Measurements from ENCODE around the gene ARFGAP1. TPM values are rescaled to one million over a fixed set of nuclear protein-coding genes. Genes with fewer than 3 reads are reported as not detected.

The ARFGAP1 gene
- total RNA-seq, 1 donor from 2014 or later = 81.6 TPM

DNA sequence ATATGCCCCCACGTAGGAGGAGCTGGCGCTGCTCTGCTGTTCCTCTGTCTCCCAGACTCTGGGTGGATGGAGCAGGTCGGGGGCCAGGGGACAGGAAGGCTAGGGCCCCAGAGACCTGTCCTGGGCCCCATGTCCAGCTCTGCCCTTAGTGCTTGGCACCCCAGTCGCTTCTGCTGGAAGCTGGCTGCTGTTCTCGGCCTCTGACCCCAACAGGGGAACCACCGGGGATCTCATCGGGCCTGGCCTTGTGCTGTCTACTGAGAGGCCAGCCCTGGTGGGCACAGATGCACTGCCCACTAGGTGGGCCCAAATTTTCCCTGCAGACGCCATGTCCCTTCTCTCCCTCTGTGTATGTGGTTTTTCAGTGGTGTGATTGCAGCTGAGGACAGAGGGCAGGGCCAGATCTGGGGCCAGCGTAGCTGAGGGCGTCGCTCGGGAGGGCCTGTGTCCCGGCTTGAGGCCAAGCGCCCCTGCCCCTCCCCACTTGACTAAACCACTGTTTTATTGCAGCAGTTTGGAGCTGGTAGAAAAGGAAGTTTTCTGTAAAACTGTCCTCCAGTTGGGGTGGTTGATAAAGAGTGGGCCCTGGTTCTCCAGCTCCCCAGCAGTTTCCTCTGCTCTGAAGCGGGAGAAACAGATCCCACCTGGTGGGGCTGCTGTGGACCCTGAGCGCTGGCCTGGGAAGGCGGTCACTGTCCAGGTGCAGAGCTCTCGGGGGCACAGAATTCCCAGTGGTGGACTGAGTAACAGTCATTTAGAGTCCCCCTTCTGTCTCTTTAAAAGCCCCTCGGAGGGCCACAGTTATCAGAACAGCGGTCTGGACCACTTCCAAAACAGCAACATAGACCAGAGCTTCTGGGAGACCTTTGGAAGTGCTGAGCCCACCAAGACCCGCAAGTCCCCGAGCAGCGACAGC is 14.4 kb downstream of the ARFGAP1 start:
- DNase-seq (ENCODE audit: low spot score) (no peak), ATAC-seq (no peak)
- intact Hi-C loops (cut with DNase I) = no loop called here

DNA sequence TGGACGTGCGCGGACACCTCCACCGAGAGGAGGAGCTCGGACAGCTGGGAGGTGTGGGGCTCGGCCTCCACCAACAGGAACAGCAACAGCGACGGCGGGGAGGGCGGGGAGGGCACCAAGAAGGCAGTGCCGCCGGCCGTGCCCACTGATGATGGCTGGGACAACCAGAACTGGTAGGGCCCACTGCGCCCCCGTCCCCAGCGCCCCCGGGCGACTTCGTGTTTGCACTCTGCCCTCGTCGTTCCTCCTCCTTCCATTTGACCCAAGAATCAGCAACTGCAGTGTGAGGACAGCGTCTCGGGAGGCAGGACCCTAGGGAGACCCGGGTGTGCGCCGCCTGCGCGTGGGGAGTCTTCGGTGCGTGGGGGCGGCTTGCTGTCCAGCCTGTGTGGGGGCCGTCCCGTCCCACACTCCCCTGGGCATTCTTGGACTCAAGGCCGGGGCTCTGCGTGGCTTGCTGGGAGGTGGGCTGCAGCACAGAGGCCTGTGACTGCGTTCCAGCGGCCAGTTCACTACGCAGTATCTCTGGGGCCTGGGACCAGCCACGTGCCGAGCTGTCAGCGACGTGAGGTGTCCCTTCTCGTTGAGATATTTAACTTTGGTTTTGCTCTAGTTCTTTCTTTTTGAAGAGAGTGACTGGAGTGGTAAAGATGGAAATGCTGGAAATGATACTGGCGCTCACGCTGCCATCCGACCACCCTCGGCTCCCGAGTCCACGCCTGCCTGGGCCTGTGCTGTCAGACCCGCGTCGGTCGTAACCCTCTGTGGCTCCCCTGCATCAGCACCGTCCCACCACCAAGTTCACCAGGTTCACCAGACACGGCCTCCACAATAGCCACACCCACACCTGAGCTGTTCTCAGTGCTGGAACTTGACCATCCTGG is 15.3 kb downstream of the ARFGAP1 start:
- ATAC-seq (no peak), DNase-seq (ENCODE audit: low spot score) (no peak)
- intact Hi-C loops (cut with DNase I) = no loop called here

DNA sequence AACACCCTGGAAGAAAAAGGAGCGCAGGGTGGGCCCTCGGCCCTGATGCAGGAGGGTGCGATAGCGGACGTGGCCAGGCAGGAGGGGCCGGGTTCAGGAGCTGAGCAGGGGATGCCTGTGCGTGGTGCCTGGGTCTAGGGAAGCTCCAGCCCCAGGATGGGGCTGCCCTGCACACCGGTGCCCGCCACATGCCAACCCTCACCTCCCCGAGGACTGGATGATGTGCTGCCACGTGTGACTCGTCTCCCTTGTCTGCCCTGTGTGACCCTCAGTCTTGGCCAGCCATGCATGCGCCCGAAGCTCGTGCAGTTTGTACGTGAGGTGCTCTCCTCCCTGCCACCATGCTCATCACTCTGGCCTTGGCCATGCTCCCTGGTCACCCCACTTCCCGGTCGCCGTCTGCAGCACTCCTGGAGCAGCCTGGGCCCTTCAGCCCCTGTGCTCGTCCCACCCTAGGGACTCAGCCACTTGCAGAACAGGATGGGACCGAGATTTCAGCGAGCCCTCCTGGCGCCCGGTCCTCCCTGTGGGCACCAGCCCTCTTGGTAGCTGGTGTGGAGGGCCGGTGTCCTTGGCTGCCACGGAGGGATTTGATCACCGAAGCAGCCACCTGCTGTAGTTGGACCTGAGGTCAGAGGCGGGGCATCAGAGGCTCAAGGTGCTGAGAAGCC is 16.1 kb downstream of the ARFGAP1 start:
- intact Hi-C loops (cut with DNase I) = no loop called here
- ATAC-seq (no peak), DNase-seq (ENCODE audit: low spot score) (no peak)

DNA sequence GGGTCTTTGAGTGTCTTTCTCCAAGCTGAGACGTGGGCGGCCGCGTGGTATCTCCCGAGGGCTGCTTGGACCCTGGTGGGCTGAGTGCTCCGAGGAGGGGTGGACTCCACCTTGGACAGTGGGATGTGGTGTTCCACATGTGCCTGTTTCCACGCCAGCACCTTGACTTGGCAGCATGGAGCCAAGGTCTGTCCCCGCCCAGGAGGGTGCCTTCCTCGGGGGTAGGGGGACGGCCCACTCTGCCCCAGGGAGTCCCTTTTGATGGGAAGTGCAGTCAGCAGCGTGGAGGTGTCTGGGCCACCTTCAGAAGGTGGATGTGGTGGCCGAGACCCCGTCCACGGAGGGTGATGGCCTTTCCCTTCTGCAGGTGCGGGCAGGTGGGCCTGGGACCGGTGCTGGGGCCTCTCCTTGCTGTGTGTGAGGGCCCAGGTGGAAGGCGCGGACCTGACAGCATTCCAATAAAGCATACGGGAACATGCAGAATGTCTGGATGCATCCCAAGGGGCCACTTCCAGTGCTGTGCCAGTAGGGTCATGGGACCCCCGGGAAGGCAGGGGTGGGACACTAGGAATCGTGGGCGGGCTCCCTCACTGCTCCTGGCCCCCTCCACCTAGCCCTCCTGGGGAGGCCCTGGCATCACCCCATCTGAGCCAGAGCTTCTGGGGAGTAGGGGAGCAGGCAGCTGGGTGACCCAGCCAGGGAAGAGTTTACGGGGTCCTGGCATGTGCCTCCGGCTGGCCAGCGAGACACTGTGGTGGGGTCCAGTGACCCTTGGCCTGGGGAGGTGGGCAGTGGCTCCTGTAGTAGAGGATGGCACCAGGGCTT is 16.9 kb downstream of the ARFGAP1 start:
- intact Hi-C loops (cut with DNase I) = no loop called here
- no peak for DNase-seq (ENCODE audit: low spot score)
- ATAC-seq = no peak

DNA sequence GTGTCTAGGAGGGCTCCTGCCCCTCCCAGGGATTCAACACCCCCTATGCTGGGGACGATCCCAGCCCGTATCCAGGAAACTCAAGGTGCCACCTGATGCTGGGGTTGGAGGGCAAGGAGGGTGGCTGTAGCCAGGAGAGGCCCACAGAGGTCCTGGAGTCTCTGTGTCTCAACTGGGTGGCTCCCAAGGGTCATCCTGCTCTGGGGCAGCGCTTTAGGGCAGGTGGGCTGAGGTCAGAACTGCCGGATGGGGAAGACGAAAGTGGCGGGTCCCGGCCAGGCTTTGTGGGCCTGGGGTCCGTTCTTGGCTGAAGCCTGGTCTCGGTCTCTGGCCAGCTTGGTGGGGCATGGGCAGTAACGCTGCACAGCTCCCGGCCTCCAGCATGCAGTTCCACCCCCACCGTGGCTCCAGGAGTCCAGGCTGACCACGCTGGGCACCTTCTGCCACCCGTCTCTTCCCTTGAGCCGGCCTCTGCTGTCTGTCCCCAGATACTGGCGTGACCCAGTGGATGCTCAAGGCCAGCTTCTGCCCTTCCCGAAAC is 17.6 kb downstream of the ARFGAP1 start:
- ATAC-seq = no peak
- no peak for DNase-seq (ENCODE audit: low spot score)
- intact Hi-C loops (cut with DNase I) = no loop called here

DNA sequence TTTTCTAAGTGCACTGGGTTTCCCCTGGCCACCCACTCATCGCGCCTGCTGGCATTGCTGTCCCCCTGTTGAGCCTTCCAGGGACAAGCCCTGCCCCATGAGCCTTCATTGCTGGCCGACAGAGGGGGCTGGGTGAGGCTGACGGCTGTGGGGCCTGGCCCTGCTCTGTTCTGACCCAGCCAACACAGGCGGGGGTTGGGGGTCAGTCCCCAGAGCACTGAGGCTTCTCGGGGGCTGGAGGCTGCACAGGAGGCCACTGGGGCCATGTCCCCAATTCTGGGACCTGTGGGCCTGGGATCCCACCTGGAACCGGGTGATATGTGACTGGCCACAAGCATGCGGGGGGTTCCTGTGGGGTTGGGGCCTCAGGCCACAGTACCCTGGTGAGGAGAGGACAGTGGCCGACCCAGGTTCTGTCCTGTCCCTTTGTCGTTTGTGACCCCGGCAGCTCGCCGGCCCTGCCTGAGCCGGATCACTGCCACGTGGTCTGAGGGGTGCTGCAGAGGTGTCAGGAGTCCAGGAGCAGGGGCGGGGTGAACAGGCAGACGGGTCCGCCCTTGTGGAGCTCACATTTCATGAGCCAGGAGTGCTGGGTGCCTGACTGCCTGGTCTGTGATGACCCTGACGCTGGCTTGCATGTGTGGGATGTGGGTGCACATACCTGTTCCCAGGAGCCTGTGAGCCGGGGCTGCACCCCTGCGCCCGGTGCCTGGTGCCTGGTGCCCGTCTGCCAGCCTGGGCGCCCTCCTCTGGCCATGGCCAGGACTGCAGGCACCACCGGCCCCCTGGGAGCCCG is 18.3 kb downstream of the ARFGAP1 start:
- intact Hi-C loops (cut with DNase I) = no loop called here
- ATAC-seq (no peak), DNase-seq (ENCODE audit: low spot score) (no peak)

DNA sequence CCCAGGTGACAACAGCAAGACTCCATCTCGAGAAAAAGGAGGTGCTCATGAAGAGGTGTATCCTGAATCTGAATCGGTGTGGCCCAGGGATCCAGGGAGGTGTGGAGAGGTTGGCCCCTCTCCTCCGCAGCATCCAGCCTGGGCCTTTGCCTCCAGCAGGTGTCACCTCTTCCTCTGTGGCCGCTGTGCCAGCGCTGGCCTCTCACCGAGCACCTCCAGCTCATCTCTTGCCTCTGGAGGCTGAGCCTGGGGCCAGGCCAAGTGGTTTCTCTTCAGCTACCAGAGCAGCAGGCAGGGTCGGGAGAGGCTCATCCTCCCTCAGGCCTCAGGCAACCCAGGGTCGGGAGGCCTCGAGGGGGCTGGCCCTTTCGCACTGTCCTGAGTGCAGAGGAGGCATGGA is 19.2 kb downstream of the ARFGAP1 start:
- ATAC-seq (no peak), DNase-seq (ENCODE audit: low spot score) (no peak)
- intact Hi-C loops (cut with DNase I) = no loop called here

DNA sequence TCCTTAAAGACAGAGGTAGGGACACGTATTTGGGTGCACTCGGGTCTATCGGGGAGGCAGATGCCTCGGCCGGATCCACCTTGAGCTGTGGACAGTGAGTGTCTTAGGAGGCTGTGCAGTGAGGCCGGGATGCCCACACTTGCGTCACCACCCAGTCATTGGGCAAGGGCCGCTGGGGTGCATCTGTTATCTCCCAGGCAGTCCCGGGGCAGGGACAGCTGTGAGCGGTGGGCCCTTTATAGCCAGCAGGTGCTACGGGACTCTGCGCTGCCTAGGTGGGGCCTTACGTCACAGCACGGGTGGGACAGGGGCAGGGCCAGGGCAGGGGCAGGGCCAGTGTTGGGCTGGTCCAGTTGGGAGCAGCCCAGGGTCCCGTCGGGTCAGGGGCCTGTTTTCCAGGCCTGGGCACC is 19.7 kb downstream of the ARFGAP1 start:
- no peak for ATAC-seq
- intact Hi-C loops (cut with DNase I) = no loop called here

DNA sequence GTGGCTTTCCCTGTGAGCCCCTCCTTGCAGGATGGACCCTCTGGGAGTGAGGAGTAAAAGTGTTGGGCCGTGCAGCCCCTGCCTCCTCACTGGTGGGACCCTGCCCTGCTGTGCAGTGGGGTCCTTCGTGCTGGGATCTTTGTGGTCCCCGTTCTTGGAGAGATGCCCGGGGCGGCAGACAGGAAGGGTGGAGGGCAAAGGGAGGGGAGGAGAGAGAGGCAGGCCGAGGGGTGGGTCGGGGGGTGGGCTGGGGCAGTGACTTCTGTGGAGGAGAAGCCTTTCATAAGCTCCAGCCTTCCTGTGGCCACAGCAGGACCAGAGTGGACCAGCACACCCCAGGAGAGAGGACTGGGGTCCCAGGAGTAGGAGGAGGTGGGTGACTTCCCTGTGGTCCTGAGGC is 20.3 kb downstream of the ARFGAP1 start, which contains the start of gene COL20A1:
Gene COL20A1, plus strand, starts transcription at position 283 of the 400 bp plus-strand sequence. CDS start 1,922 bp downstream, outside the sequence.
- intact Hi-C loops (cut with DNase I) = no loop called here

More for the DNA sequence above, 19.7 kb downstream of the ARFGAP1 start:
- no peak for DNase-seq (ENCODE audit: low spot score)

DNA sequence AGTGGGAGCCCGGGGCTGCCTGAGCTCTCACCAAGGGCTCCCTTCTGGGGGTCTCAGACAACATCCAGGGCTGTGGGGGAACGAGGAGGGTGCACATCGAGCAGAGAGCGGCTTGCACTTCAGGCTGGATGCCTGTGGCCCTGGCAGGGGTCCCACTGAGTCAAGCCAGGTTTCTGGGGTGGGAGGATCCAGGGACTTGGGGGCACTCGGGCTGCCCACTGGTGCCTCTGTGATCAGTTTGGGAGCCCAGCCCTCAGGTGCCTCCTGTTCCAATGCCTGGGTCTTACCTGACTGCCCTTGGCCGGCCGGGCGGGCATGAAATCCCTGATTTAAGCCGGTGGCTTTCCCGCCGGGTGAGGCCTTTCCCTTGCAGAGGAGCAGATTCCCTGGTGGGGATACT is 20.8 kb downstream of the ARFGAP1 start:
- ATAC-seq (no peak), DNase-seq (ENCODE audit: low spot score) (no peak)
- intact Hi-C loops (cut with DNase I) = no loop called here

More for the DNA sequence above, 20.3 kb downstream of the ARFGAP1 start, which contains the start of gene COL20A1:
- no peak for DNase-seq (ENCODE audit: low spot score)
- no peak for ATAC-seq

DNA sequence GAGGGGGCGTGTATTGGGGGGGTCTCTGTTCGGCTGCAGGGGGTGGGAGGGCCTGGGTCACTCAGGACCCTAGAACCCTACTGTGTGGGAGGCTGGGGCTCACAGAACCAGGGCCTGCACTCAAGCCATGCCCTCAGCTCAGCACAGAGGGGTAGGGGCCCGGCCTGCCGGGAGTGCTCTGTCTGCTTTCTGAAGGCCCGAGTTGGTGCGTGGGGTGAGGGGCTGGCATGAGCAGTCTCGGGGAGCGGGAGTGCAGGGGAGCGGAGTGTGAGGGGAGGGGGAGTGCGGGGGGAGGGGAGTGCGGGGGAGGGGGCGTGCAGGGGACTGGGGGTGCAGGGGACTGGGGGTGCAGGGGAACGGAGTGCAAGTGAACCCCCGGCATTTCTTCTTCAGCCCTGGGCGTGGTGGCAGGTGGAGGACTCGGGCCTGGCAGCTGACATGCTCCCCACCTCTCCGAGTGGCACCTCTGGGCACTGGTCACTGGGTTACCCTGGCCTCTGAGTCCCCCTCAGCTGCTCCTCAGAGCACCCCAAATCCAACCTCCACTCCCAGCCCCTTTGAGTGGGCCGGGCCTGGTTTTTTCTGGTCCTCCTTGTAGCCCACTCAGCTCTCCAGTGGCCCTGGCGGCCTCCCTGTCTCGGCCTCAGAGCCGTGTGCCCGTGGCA is 21.4 kb downstream of the ARFGAP1 start:
- DNase-seq (ENCODE audit: low spot score) = no peak
- intact Hi-C loops (cut with DNase I) = no loop called here
- ATAC-seq = no peak

DNA sequence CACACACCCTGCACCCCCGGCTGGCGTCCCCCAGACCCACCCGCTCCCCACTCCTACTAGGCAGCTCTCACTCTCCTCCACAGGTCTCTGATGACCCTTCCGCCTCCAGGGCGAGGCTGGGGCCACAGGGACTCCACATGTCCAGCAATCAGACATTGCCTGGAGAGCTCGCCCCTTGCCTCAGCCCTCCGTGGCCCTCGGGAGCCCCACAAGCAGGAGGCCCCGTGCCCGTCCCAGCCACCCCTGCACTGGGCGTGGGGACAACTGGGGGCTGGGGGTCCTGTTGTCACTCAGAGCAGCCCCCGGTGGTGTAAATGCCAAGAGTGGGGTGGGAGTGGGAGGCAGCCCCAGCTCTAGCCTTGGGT is 21.9 kb downstream of the ARFGAP1 start:
- DNase-seq (ENCODE audit: low spot score) (no peak), ATAC-seq (no peak)
- intact Hi-C loops (cut with DNase I) = no loop called here

DNA sequence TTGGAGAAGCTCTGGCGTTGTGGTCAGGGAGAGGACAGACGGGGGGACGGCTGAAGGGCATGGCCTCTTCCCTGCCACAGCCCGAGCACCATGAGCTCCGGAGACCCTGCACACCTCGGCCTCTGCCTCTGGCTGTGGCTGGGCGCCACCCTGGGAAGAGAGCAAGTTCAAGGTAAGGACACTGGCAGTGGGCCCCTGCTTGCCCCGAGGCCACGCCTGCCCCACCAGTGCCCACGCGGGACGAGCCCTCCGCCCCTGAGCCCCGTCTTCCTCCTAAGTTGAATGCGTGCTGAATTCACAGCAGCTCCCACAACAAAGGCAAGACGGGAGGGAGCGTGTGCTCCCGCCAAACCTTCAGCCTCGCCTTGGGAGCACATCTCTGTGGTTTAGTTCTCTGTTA is 22.4 kb downstream of the ARFGAP1 start:
- no peak for ATAC-seq
- DNase-seq (ENCODE audit: low spot score) = no peak
- intact Hi-C loops (cut with DNase I) = no loop called here

DNA sequence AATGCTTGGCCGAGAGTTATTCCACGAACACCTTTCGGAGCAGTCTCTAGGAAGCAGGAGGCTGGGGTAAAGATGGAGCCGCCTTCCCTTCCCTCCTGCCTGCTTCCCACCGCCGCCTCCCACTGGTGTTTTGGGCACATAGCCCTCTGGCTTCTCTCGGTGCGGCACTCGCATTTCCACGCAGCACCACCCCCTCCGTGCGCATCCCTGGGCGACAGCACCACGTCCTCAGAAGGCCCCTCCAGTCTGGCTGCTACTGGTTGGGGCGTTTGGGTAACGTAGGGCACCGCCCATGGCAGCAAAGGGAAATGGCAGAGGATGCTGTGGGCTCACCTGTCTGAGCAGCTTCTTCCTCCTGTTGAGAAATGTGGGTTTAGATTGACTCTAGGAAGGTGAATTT is 22.8 kb downstream of the ARFGAP1 start:
- DNase-seq (ENCODE audit: low spot score) (no peak), ATAC-seq (no peak)
- intact Hi-C loops (cut with DNase I) = no loop called here

DNA sequence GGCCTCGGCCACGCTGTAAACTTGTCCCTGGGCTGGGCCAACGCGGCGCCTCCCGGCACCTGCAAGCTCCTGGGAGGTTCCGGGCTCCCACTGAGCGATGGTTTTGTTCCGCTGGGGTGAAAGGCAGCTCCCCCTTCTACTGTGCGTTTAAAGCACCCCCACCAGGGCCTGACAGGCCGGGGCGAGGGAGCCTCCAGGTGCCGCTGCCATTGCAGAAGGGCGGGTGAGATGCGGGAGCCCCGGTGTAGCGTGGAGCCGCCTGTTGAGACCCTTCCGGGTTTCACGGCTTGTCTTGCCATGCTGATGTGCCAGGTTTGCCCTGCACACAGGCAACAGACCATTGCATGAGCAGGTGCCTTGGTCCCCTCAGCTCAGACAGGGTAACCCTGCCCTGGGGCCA is 23.2 kb downstream of the ARFGAP1 start:
- intact Hi-C loops (cut with DNase I) = no loop called here
- DNase-seq (ENCODE audit: low spot score) = no peak
- no peak for ATAC-seq

DNA sequence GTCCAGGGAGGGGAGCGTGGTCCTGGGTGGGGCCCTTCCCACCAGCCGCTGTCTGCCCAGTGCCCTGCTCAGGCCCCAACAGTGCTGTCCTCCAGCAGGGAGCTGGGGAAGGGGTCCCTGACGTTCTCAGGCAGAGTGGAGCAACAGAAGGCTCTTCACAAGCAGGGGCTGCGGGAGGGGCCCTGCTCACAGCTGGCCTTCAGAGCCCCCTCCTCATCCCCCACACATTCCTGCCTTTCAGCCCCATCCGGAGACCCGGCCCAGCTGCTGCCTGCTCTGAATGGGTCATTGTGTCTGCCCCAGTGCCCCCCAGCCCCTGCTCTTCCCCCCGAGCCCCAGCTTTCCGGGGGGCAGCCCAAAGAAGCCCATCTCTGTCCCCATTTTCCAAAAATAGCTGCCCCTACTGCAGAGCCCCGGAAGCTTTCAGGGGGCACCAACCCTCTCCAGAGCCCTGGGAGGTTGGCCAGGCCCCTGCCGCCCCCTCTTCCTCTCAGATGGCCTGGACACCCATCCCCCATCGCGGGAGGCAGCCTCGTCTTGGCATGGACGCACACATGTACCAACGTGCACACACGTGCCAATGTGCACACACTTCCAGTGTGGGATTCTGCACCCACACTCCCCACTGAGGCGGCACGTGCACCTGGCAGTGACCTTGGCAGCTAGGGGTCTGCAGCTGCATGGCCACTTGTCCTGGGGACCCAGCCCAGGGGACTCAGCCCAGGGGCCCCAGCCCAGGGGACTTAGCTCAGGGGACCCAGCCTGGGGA is 24.1 kb downstream of the ARFGAP1 start:
- no peak for ATAC-seq

More for the DNA sequence above, 24.1 kb downstream of the ARFGAP1 start:
- intact Hi-C loops (cut with DNase I) = no loop called here
- no peak for DNase-seq (ENCODE audit: low spot score)

Data from sciatic nerve (tissue), 2 donors.